ENCODE results near the gene LTA4H.
A peak's percentile ranks its signal among the peaks of the same experiment; 100 is the strongest.

Gene LTA4H

GRCh38 chr12:96007729-96008128 is 27.7 kb downstream of the LTA4H start:
- no peak for TF ChIP-seq CTCF (conservative IDR thresholded peaks at IDR 0.05)
- no peak overlapping the region for H3K27ac ChIP-seq

DNA sequence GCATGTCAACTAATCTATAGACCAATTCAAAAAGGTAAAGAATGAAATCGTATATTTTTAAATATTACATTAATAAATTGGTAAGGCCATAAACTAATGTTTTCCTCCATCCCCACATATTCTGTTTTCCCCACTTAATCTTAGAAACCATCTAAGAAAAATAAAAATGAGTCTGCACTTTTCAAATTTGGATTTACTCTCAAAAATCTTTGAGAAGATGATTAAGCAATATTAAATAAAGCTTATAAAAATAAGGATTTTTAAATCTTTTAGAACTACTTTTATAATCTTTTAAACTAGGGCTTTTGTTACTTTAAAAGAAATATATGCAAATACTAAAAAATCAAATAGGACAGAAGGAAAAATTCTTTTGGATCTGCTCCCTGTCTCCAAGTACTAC is 28.7 kb downstream of the LTA4H start:
- no peak for TF ChIP-seq CTCF (conservative IDR thresholded peaks at IDR 0.05)
- H3K27ac ChIP-seq = no peak overlapping the region

- no peak overlapping the region for H3K27ac ChIP-seq
- no peak for TF ChIP-seq CTCF (conservative IDR thresholded peaks at IDR 0.05)
Measured at GRCh38 chr12:96000858-96001257, 34.5 kb downstream of the LTA4H start.

DNA sequence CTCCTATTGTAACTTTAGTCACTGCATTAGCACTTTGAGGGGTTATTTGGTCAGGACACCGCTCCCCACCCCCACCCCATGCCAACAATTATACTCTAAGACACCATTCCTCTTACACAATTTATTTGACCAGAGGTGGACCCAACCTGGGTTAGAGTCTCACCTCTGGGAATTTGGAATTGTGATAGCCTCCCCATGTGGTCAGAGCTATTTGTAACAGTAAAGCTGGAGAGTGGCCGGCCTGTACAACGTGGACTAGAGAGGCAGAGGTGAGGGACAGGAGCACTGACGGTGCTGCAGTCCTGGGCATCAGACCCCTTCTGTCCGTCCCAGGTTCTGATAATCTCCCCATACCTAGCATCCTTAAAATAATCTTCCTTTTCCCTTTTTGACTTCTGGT is 35.9 kb downstream of the LTA4H start:
- H3K27ac ChIP-seq = no peak overlapping the region
- TF ChIP-seq CTCF (conservative IDR thresholded peaks at IDR 0.05) = no peak

DNA sequence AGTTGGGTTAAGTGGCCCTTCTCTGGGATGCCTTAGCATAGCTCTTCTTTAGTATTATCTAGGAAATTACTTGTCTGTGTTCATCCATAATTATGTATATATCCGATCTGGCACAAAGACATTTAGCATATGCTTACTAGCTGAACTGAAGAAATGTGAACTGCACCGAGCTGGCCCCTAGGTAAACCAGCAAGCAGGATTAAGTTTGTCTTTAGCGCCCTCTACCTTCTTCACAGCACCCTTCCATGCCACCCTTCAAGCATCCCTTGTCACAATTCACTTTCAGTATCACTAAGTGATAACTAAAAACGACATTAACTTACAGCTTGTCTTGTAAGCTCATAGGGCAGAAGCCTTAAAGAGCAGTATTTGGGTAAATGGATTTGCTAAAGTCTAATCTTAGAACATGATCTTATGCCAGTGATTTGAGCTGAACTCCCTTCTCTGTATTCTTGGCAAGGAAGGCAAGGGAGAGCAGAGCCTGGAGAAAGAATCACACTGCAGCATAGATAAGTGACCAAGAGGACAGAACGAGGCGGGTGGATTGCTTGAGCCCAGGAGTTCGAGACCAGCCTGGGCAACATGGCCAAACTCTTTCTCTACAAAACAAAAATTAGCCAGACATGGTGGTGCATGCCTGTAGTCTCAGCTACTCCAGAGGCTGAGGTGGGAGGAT is 36.6 kb downstream of the LTA4H start:
- no peak overlapping the region for H3K27ac ChIP-seq
- TF ChIP-seq CTCF (conservative IDR thresholded peaks at IDR 0.05) = peak; percentile 73

- no peak for TF ChIP-seq CTCF (conservative IDR thresholded peaks at IDR 0.05)
- H3K27ac ChIP-seq = no peak overlapping the region
Measured at GRCh38 chr12:95997911-95998510, 37.4 kb downstream of the LTA4H start.

- TF ChIP-seq CTCF (conservative IDR thresholded peaks at IDR 0.05) = no peak
- H3K27ac ChIP-seq = no peak overlapping the region
Measured at GRCh38 chr12:95997276-95997675, 38.1 kb downstream of the LTA4H start.
